GM18867 (cell line): Measurements from ENCODE around the gene JMJD1C.
"Not testable (repeated sequence)": the region's sequence is repeated elsewhere in the genome, so short reads cannot be mapped to it uniquely, and the experiment has no call there.

ENCODE experiments used
- ATAC-seq: cut with Tn5 transposase; IDR thresholded peaks from one replicate; pipeline ENCODE4 v1.9.1; 2021; ENCODE audit warnings: mild to moderate bottlenecking, moderate library complexity; ENCODE audit not compliant: unreplicated experiment

Gene JMJD1C

GRCh38 chr10:63199716-63200115, 266.1 kb downstream of the JMJD1C start:
- ATAC-seq, result no peak

- ATAC-seq, result no peak
Observed at GRCh38 chr10:63197344-63198092, 268.3 kb downstream of the JMJD1C start.

GRCh38 chr10:63192826-63193225, 273.0 kb downstream of the JMJD1C start:
- no peak for ATAC-seq

- no peak for ATAC-seq
Observed at GRCh38 chr10:63175534-63175933, 290.2 kb downstream of the JMJD1C start.

- ATAC-seq, result peak; percentile 99
Observed at GRCh38 chr10:63173468-63174232, 292.1 kb downstream of the JMJD1C start.

GRCh38 chr10:63171926-63172325, 293.9 kb downstream of the JMJD1C start:
- ATAC-seq, result no peak

GRCh38 chr10:63171255-63171855, 294.4 kb downstream of the JMJD1C start:
- ATAC-seq, result no peak

- ATAC-seq, result no peak
Observed at GRCh38 chr10:63169624-63170023, 296.2 kb downstream of the JMJD1C start.

- ATAC-seq, result no peak
Observed at GRCh38 chr10:63168821-63169462, 296.8 kb downstream of the JMJD1C start.

- ATAC-seq, result peak; percentile 60
Observed at GRCh38 chr10:63166742-63167258, 299.0 kb downstream of the JMJD1C start.

GRCh38 chr10:63165249-63165648, 300.5 kb downstream of the JMJD1C start:
- no peak for ATAC-seq

GRCh38 chr10:63164166-63164623, 301.6 kb downstream of the JMJD1C start:
- no peak for ATAC-seq

GRCh38 chr10:63161592-63161991, 304.2 kb downstream of the JMJD1C start:
- no peak for ATAC-seq

GRCh38 chr10:63157845-63158624, 307.7 kb downstream of the JMJD1C start:
- peak; percentile 71 for ATAC-seq

GRCh38 chr10:63156236-63156635, 309.5 kb downstream of the JMJD1C start:
- no peak for ATAC-seq

- ATAC-seq, result no peak
Observed at GRCh38 chr10:63155388-63156020, 310.3 kb downstream of the JMJD1C start.

GRCh38 chr10:63154546-63155387, 311.0 kb downstream of the JMJD1C start:
- no peak for ATAC-seq

GRCh38 chr10:63153868-63154545, 311.8 kb downstream of the JMJD1C start:
- ATAC-seq, result not testable (repeated sequence)
